A673 (cell line): Measurements from ENCODE around the gene GEMIN8. TPM values are rescaled to one million over a fixed set of nuclear protein-coding genes. Genes with fewer than 3 reads are reported as not detected.

Experiments
- BruUV-seq: library from RNA; stranded (reverse); fragments of 400-500 nt; replicated peaks from 2 replicates; lab custom pipeline; 2021; lab: Mats Ljungman, UMichigan
- CTCF ChIA-PET: fragments of 300-600 bp; sonication (Branson Sonifier 250); formaldehyde crosslinking; loops from one replicate; lab custom pipeline; 2022; ENCODE audit warnings: antibody characterized with exemption; lab: Charles Lee
- POLR2A ChIA-PET: fragments of 300-600 bp; sonication (Branson Sonifier 250); formaldehyde crosslinking; loops from one replicate; lab custom pipeline; 2022; ENCODE audit warnings: antibody characterized with exemption; ENCODE audit not compliant: low non-redundant PET; lab: Charles Lee
- DNase-seq: peaks from one replicate; pipeline ENCODE4 v3.0.0-alpha.2; 2015; ENCODE audit warnings: low spot score
- H3K27ac ChIP-seq: fragments of 200-600 bp; sonication (generic); 2 replicates; pipeline ENCODE4 v1.5.1; 2016; ENCODE audit warnings: mixed run types, low read depth, mild to moderate bottlenecking, mixed read lengths, antibody characterized with exemption, low read length; ENCODE audit not compliant: poor library complexity, severe bottlenecking
- H3K27me3 ChIP-seq: fragments of 200-600 bp; sonication (generic); replicated peaks from 2 replicates; pipeline ENCODE4 v1.6.1; 2017; ENCODE audit warnings: mixed run types, low read depth, mild to moderate bottlenecking, mixed read lengths, antibody characterized with exemption, low read length; ENCODE audit not compliant: insufficient read depth, poor library complexity
- H3K36me3 ChIP-seq: fragments of 200-600 bp; sonication (generic); 2 replicates; pipeline ENCODE4 v1.6.1; 2016; ENCODE audit warnings: mixed run types, mild to moderate bottlenecking, mixed read lengths, antibody characterized with exemption, low read length; ENCODE audit not compliant: insufficient read depth, poor library complexity, severe bottlenecking
- H3K4me1 ChIP-seq: fragments of 200-600 bp; sonication (generic); 2 replicates; pipeline ENCODE4 v1.6.1; 2017; ENCODE audit warnings: mixed run types, mild to moderate bottlenecking, mixed read lengths, antibody characterized with exemption, low read length; ENCODE audit not compliant: insufficient read depth, poor library complexity, severe bottlenecking
- H3K4me3 ChIP-seq: fragments of 200-600 bp; sonication (generic); 2 replicates; pipeline ENCODE4 v1.5.1; 2016; ENCODE audit warnings: low read depth, mixed run types, mild to moderate bottlenecking, mixed read lengths, low read length; ENCODE audit not compliant: poor library complexity, severe bottlenecking
- H3K9me3 ChIP-seq: fragments of 200-600 bp; sonication (generic); 2 replicates; pipeline ENCODE4 v1.6.1; 2016; ENCODE audit warnings: mixed run types, low read depth, mild to moderate bottlenecking, mixed read lengths, antibody characterized with exemption, low read length; ENCODE audit not compliant: poor library complexity, severe bottlenecking
- EZH2 ChIP-seq: fragments of 200-600 bp; sonication (generic); IDR thresholded peaks from 2 replicates; pipeline ENCODE4 v1.6.1; 2017; ENCODE audit warnings: borderline replicate concordance, low read depth, mild to moderate bottlenecking, mixed read lengths, antibody characterized with exemption, low read length; ENCODE audit not compliant: poor library complexity, severe bottlenecking
- intact Hi-C: fragments of 100-400 bp; cut with micrococcal nuclease; formaldehyde crosslinking; loops from one replicate; pipeline ENCODE4 v1.10.0; 2022; ENCODE audit not compliant: unreplicated experiment
- total RNA-seq: library from RNA; stranded (reverse); gene quantifications from 2 replicates; pipeline ENCODE4 v1.2.3, GENCODE V29; 2021
- TF ChIP-seq, protein P1 (sequence below): fragments of 300-800, 200-600 bp; sonication (generic); conservative IDR thresholded peaks from 2 replicates; pipeline ENCODE4 v1.5.1; 2017; ENCODE audit warnings: low read depth, mild to moderate bottlenecking, antibody characterized with exemption, low read length, moderate library complexity, mixed read lengths

Gene GEMIN8
- total RNA-seq, 1 experiment from 2014 or later, result 9.2 TPM

DNA sequence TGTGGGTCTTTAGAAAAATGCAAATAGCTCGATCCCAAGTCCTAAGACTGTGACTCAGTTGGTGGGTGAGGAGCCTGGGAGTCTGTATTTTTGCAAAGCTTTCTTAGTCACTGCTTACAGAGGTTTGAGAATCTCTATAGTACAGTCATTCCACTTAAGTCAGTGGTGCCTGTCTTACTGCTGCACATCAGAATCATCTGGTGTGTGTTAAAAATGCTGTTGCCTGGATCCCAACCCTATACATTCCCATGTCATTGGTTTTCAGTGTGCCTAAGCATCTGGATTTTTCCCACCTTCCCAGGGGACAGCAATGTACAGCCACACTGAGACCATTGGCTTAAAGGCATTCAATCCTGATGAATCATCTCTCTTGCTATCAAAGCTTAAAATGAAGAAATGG is 21.0 kb upstream of the GEMIN8 start:
- no peak for DNase-seq
- H3K36me3 ChIP-seq, result no peaks in the 10 kb centered on the region
- intact Hi-C loops, result no loop called here
- no peak overlapping the region for H3K27ac ChIP-seq
- no peaks in the 10 kb centered on the region for H3K9me3 ChIP-seq
- ChIA-PET CTCF (no interaction called here), POLR2A (no interaction called here)
- H3K27me3 ChIP-seq, result no peaks in the 10 kb centered on the region
- H3K4me3 ChIP-seq, result no peak overlapping the region
- BruUV-seq, result no TSS peak
- TF ChIP-seq EZH2, result no peak
- TF ChIP-seq, protein P1, sequence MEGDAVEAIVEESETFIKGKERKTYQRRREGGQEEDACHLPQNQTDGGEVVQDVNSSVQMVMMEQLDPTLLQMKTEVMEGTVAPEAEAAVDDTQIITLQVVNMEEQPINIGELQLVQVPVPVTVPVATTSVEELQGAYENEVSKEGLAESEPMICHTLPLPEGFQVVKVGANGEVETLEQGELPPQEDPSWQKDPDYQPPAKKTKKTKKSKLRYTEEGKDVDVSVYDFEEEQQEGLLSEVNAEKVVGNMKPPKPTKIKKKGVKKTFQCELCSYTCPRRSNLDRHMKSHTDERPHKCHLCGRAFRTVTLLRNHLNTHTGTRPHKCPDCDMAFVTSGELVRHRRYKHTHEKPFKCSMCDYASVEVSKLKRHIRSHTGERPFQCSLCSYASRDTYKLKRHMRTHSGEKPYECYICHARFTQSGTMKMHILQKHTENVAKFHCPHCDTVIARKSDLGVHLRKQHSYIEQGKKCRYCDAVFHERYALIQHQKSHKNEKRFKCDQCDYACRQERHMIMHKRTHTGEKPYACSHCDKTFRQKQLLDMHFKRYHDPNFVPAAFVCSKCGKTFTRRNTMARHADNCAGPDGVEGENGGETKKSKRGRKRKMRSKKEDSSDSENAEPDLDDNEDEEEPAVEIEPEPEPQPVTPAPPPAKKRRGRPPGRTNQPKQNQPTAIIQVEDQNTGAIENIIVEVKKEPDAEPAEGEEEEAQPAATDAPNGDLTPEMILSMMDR, result no peak
- H3K4me1 ChIP-seq, result no peaks in the 10 kb centered on the region

DNA sequence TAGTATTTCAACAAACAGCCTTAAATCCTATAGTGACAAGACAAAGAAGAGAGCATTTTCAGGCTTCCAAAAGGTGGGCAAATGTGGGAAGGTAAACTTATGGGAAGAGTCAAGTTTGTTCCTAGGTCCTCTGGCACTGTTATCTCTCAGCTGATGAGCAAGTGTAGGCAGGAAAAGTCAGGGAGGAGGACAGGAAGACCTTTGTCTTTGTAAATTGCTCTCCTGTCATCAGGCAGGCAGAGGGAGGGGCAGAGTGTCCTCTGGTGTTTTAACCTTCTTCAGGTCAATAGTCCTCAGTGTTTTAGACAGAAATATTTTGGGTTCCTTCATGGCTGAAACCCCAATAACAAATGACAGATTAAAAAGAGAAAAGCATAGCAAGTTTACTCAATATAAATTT is 13.5 kb upstream of the GEMIN8 start:
- TF ChIP-seq EZH2, result no peak
- TF ChIP-seq, protein P1, result no peak
- H3K9me3 ChIP-seq, result no peaks in the 10 kb centered on the region
- ChIA-PET CTCF (no interaction called here), POLR2A (no interaction called here)
- H3K4me1 ChIP-seq, result no peaks in the 10 kb centered on the region
- no peaks in the 10 kb centered on the region for H3K27me3 ChIP-seq
- BruUV-seq, result no TSS peak
- intact Hi-C loops, result no loop called here
- H3K36me3 ChIP-seq, result no peaks in the 10 kb centered on the region
- DNase-seq, result no peak
- H3K27ac ChIP-seq, result no peak overlapping the region
- no peak overlapping the region for H3K4me3 ChIP-seq

DNA sequence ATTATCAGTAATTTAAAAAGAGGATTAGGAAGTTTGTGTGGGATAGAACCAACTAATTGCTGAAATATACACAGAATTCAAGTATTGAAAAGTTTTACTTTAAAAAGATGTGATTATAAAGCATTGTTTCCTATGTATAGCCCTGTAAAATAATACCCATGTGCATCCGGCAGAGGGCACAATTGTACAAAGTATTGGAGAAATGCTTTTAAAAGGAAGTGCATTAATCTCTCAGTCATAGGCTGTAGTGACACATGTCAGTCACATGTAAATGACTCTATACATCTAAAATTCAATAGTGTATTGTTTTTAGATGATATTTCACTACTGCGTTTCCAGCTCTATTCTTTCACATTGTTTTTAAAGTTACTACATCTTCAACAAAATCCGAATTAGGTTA is 9.7 kb upstream of the GEMIN8 start:
- TF ChIP-seq, protein P1, result peak; percentile 78
- no peak for TF ChIP-seq EZH2
- Histone ChIP-seq H3K9me3 (no peaks in the 10 kb centered on the region), H3K4me3 (no peak overlapping the region), H3K4me1 (no peaks in the 10 kb centered on the region), H3K36me3 (no peaks in the 10 kb centered on the region), H3K27me3 (no peaks in the 10 kb centered on the region), H3K27ac (no peak overlapping the region)
- peak; percentile 71 for DNase-seq
- POLR2A ChIA-PET, result no interaction called here
- CTCF ChIA-PET, result no interaction called here
- no TSS peak for BruUV-seq
- intact Hi-C loops, result loop anchor here (2.0 kb wide), 2 partner anchors 1107 to 1203 kb away; no protein-coding TSS in a partner anchor
